ENCODE measurements around the gene FKBP4. TPM values are rescaled to one million over a fixed set of nuclear protein-coding genes. Genes with fewer than 3 reads are reported as not detected.

Gene FKBP4
- total RNA-seq, 6 donors from 2014 or later = 19.1 to 62.8 (median 29.8) TPM

DNA sequence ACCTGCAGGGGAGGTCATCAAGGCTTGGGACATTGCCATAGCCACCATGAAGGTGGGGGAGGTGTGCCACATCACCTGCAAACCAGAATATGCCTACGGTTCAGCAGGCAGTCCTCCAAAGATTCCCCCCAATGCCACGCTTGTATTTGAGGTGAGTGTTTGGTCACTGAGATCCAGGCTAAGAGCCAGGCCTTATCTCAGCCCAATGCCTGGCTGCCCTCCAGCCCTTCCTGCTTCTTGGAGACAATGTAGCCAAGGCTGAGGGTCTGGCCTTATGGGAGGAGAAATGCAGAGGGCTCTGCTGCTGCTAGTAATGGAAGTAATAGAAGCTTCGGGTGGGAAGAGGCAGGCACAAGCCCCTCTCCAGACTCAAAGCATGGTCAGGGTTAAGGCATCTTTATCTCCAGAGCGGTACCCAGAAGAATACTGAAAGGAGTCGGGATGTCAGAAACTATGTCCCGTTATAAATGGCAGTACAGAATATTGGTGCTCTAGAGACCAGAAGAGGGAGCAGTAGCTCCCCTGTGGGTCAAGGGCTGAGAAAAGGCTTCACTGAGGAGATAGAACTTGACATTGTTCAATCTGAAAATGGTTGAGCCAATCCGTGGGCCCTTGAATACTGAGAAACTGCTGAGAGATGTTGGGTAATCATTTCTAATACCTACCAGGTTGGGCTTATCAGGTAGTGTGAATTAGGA is 3.1 kb downstream of the FKBP4 start:
- WGBS, 2 donors = 57 to 66% methylated on average over 5 to 7 of the region's 7 CpGs

DNA sequence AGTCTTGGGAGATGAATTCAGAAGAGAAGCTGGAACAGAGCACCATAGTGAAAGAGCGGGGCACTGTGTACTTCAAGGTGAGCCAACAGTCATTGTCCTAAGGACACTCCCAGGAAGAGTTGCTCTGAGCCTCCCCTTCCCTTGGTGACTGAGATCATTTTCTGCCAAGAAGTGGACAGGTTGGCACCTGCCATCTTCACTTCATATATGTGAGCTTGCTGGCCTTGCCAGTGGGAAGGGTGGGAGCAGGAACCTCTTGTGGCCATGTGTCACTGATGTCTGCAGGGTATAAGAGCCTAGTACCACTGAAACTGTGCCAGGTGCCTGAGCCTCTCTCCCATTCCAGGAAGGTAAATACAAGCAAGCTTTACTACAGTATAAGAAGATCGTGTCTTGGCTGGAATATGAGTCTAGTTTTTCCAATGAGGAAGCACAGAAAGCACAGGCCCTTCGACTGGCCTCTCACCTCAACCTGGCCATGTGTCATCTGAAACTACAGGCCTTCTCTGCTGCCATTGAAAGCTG is 5.3 kb downstream of the FKBP4 start:
- Histone ChIP-seq H3K36me3 (peaks cover 35 to 78% (median 53%) of the 10 kb centered on the region in 4 donors), H3K27ac (no peak overlapping the region), H3K9me3 (no peaks in the 10 kb centered on the region), H3K4me1 (peaks cover 16 to 24% (median 20%) of the 10 kb centered on the region in 4 donors), H3K4me3 (no peak overlapping the region), H3K27me3 (no peaks in the 10 kb centered on the region)
- no peak for ATAC-seq (ENCODE audit: low FRiP score in 2 of 2)
- WGBS, 2 donors = 76 to 88% methylated on average over 3 of the region's 3 CpGs
- TF ChIP-seq EP300 (IDR thresholded peaks at IDR 0.05) = no peak
- TF ChIP-seq, protein P1, sequence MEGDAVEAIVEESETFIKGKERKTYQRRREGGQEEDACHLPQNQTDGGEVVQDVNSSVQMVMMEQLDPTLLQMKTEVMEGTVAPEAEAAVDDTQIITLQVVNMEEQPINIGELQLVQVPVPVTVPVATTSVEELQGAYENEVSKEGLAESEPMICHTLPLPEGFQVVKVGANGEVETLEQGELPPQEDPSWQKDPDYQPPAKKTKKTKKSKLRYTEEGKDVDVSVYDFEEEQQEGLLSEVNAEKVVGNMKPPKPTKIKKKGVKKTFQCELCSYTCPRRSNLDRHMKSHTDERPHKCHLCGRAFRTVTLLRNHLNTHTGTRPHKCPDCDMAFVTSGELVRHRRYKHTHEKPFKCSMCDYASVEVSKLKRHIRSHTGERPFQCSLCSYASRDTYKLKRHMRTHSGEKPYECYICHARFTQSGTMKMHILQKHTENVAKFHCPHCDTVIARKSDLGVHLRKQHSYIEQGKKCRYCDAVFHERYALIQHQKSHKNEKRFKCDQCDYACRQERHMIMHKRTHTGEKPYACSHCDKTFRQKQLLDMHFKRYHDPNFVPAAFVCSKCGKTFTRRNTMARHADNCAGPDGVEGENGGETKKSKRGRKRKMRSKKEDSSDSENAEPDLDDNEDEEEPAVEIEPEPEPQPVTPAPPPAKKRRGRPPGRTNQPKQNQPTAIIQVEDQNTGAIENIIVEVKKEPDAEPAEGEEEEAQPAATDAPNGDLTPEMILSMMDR (IDR thresholded peaks at IDR 0.05) = no peak
- TF ChIP-seq POLR2A (IDR thresholded peaks at IDR 0.05) = no peak
- no peak for TF ChIP-seq POLR2AphosphoS5 (IDR thresholded peaks at IDR 0.05)
- DNase-seq = no peak

More for the DNA sequence above, 3.1 kb downstream of the FKBP4 start:
- ATAC-seq (ENCODE audit: low FRiP score in 2 of 2) (no peak), DNase-seq (no peak)
- peak overlapping the region in 3 of 4 donors; percentile 27 to 49 (median 43) for H3K27ac ChIP-seq
- peaks cover 28 to 55% (median 40%) of the 10 kb centered on the region in 4 donors for H3K36me3 ChIP-seq
- H3K4me3 ChIP-seq = no peak overlapping the region
- H3K9me3 ChIP-seq = no peaks in the 10 kb centered on the region
- H3K4me1 ChIP-seq = peaks cover 18 to 29% (median 25%) of the 10 kb centered on the region in 4 donors
- H3K27me3 ChIP-seq = no peaks in the 10 kb centered on the region
- TF ChIP-seq EP300 (IDR thresholded peaks at IDR 0.05) (no peak), POLR2AphosphoS5 (IDR thresholded peaks at IDR 0.05) (no peak), POLR2A (IDR thresholded peaks at IDR 0.05) (no peak)
- TF ChIP-seq, protein P1 (IDR thresholded peaks at IDR 0.05) = no peak

DNA sequence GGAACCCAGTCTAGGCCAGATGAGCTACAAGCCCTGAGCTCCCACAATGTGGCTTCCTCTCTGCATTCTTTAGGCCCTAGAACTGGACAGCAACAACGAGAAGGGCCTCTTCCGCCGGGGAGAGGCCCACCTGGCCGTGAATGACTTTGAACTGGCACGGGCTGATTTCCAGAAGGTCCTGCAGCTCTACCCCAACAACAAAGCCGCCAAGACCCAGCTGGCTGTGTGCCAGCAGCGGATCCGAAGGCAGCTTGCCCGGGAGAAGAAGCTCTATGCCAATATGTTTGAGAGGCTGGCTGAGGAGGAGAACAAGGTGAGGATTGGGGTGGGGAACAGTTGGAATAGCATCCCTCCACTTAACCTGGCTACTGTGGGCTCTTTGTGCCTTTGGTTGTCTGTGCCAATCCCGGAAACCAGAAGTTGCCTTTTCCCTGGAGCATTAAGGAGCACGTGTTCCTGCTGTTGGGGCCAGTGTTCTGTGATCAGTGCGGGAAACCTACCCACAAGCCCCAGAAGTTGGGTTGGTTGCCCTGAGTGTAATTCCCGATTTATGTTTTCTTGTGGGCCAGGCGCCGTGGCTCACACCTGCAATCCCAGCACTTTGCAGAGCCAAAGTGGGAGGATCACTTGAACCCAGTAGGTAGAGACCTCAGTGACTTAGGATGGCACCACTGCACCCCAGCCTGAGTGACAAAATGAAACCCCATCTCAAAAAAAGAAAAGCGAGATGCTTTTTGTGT is 6.4 kb downstream of the FKBP4 start:
- no peak for ATAC-seq (ENCODE audit: low FRiP score in 2 of 2)
- WGBS, 2 donors = 76 to 92% methylated on average over 10 to 16 of the region's 16 CpGs
- Histone ChIP-seq H3K4me3 (no peak overlapping the region), H3K27me3 (no peaks in the 10 kb centered on the region), H3K27ac (no peak overlapping the region), H3K4me1 (peaks cover 13 to 20% (median 17%) of the 10 kb centered on the region in 4 donors), H3K9me3 (no peaks in the 10 kb centered on the region), H3K36me3 (peaks cover 35 to 85% (median 53%) of the 10 kb centered on the region in 4 donors)
- DNase-seq = no peak
- TF ChIP-seq POLR2AphosphoS5 (IDR thresholded peaks at IDR 0.05) (no peak), EP300 (IDR thresholded peaks at IDR 0.05) (no peak), POLR2A (IDR thresholded peaks at IDR 0.05) (no peak)
- TF ChIP-seq, protein P1 (IDR thresholded peaks at IDR 0.05) = no peak

DNA sequence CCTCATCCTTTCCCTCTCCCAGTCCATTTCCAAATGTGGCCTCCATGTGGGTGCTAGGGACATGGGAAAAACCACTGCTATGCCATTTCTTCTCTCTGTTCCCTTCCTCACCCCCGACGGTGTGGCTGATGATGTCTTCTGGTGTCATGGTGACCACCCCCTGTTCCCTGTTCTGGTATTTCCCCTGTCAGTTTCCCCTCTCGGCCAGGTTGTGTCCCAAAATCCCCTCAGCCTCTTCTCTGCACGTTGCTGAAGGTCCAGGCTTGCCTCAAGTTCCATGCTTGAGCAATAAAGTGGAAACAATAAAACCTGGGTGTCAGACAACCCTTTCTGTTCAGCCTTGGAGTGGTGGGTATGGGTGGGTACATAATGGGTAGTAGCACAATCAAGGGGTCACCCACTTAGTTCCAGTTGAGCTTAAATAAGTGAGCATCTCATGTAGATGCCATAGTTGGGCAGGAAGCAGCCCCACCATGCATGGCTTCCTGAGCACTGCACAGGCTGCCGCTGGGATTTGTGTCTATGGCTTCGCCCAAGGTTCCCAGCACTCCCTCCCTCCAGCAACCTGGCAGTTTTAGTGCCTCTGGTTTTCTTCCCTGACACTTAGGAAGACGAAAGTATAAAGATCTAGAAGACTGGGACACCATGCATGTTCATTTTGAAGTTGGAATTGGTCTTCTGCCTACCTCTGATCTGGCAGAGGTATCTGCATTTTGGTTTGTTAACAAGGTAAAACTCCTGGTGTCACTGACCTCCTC is 9.0 kb downstream of the FKBP4 start:
- TF ChIP-seq, protein P1 (IDR thresholded peaks at IDR 0.05) = no peak
- TF ChIP-seq EP300 (IDR thresholded peaks at IDR 0.05) (no peak), POLR2A (IDR thresholded peaks at IDR 0.05) (no peak), POLR2AphosphoS5 (IDR thresholded peaks at IDR 0.05) (no peak)
- DNase-seq (no peak), ATAC-seq (ENCODE audit: low FRiP score in 2 of 2) (no peak)
- H3K4me1 ChIP-seq = no peaks in the 10 kb centered on the region
- H3K9me3 ChIP-seq = no peaks in the 10 kb centered on the region
- no peaks in the 10 kb centered on the region for H3K27me3 ChIP-seq
- no peak overlapping the region for H3K27ac ChIP-seq
- H3K36me3 ChIP-seq = peaks cover 31 to 70% (median 51%) of the 10 kb centered on the region in 4 donors
- 80 to 83% methylated on average over 7 of the region's 7 CpGs for WGBS, 2 donors
- H3K4me3 ChIP-seq = no peak overlapping the region

Measured in upper lobe of left lung (tissue), 6 donors.